ENCODE results near the gene HLA-DMA. TPM values are rescaled to one million over a fixed set of nuclear protein-coding genes. Genes with fewer than 3 reads are reported as not detected.

The HLA-DMA gene
- polyA plus RNA-seq, 3 donors: 434 to 526 (median 515) TPM

- Mint-ChIP-seq H3K27me3 (ENCODE audit: low read depth in 3 of 3) (peaks cover 0 to 10% (median 2%) of the 10 kb centered on the region in 3 donors), H3K36me3 (peaks cover 27 to 36% of the 10 kb centered on the region in 2 donors), H3K4me3 (peak overlapping the region; percentile 98 to 100), H3K27ac (peak overlapping the region; percentile 98 to 100 (median 99)), H3K9me3 (peaks cover 0 to 9% (median 0%) of the 10 kb centered on the region in 7 donors), H3K4me1 (peaks cover 47% of the 10 kb centered on the region)
- 3% methylated on average over 5 of the region's 43 CpGs for WGBS (ENCODE audit: insufficient coverage)
- H3K4me1 ChIP-seq (ENCODE audit: control insufficient read depth in 1 of 2, insufficient read depth in 2 of 2, low read length in 2 of 2): peaks cover 43 to 45% of the 10 kb centered on the region in 2 donors
- H3K27me3 ChIP-seq (ENCODE audit: control insufficient read depth in 2 of 2, insufficient read depth in 2 of 2, low read length in 2 of 2): no peaks in the 10 kb centered on the region
- no peaks in the 10 kb centered on the region for H3K9me3 ChIP-seq (replicated peaks in 1 of 2; ENCODE audit: control insufficient read depth in 1 of 2, insufficient read depth in 1 of 2, low read length in 2 of 2)
- peak overlapping the region; percentile 99 for H3K4me2 ChIP-seq (replicated peaks; ENCODE audit: extremely low read depth, low read length, poor library complexity, severe bottlenecking)
- TF ChIP-seq, protein P1, sequence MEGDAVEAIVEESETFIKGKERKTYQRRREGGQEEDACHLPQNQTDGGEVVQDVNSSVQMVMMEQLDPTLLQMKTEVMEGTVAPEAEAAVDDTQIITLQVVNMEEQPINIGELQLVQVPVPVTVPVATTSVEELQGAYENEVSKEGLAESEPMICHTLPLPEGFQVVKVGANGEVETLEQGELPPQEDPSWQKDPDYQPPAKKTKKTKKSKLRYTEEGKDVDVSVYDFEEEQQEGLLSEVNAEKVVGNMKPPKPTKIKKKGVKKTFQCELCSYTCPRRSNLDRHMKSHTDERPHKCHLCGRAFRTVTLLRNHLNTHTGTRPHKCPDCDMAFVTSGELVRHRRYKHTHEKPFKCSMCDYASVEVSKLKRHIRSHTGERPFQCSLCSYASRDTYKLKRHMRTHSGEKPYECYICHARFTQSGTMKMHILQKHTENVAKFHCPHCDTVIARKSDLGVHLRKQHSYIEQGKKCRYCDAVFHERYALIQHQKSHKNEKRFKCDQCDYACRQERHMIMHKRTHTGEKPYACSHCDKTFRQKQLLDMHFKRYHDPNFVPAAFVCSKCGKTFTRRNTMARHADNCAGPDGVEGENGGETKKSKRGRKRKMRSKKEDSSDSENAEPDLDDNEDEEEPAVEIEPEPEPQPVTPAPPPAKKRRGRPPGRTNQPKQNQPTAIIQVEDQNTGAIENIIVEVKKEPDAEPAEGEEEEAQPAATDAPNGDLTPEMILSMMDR (IDR thresholded peaks at IDR 0.05): no peak
- H3K27ac ChIP-seq (ENCODE audit: low read depth in 1 of 2, low read length in 2 of 2): peak overlapping the region; percentile 95 to 97
- peak overlapping the region; percentile 58 for H2AFZ ChIP-seq (ENCODE audit: insufficient read depth, low read depth, low read length, poor library complexity, severe bottlenecking)
- intact Hi-C loops (cut with micrococcal nuclease): loop anchor here (1.0 to 5.0 kb wide), 4 partner anchors 15 to 128 kb away; partner anchors contain the start of gene PSMB8 (in 1 of the 2)
- peak overlapping the region; percentile 79 for H3K9ac ChIP-seq (ENCODE audit: insufficient read depth, low read length, poor library complexity, severe bottlenecking)
- H3K4me3 ChIP-seq (replicated peaks in 1 of 3; ENCODE audit: low read depth in 2 of 3, low read length in 3 of 3): peak overlapping the region; percentile 93 to 96 (median 93)
- H4K20me1 ChIP-seq (ENCODE audit: insufficient read depth, low read length): peaks cover 36% of the 10 kb centered on the region
- H3K36me3 ChIP-seq (replicated peaks in 1 of 2; ENCODE audit: control insufficient read depth in 1 of 2, insufficient read depth in 2 of 2, low read length in 2 of 2): peaks cover 15 to 23% of the 10 kb centered on the region in 2 donors
- DNase-seq: peak; percentile 62 to 78 (median 76)
- H3K79me2 ChIP-seq (ENCODE audit: insufficient read depth, low read length): peaks cover 89% of the 10 kb centered on the region
Observed at GRCh38 chr6:32970413-32971241, 17.7 kb upstream of the HLA-DMA start.

- Mint-ChIP-seq H3K4me3 (peak overlapping the region; percentile 98 to 100), H3K27me3 (ENCODE audit: low read depth in 3 of 3) (peaks cover 0 to 10% (median 2%) of the 10 kb centered on the region in 3 donors), H3K9me3 (peaks cover 0 to 9% (median 0%) of the 10 kb centered on the region in 7 donors), H3K27ac (peak overlapping the region; percentile 98 to 100 (median 99)), H3K4me1 (peaks cover 47% of the 10 kb centered on the region), H3K36me3 (peaks cover 20 to 31% of the 10 kb centered on the region in 2 donors)
- H3K9me3 ChIP-seq (replicated peaks in 1 of 2; ENCODE audit: control insufficient read depth in 1 of 2, insufficient read depth in 1 of 2, low read length in 2 of 2): no peaks in the 10 kb centered on the region
- 0% methylated on average over 9 of the region's 19 CpGs for WGBS (ENCODE audit: insufficient coverage)
- peaks cover 89% of the 10 kb centered on the region for H3K79me2 ChIP-seq (ENCODE audit: insufficient read depth, low read length)
- peak overlapping the region; percentile 95 to 97 for H3K27ac ChIP-seq (ENCODE audit: low read depth in 1 of 2, low read length in 2 of 2)
- DNase-seq: peak; percentile 57 to 76 (median 61)
- peak overlapping the region; percentile 79 for H3K9ac ChIP-seq (ENCODE audit: insufficient read depth, low read length, poor library complexity, severe bottlenecking)
- H3K4me2 ChIP-seq (replicated peaks; ENCODE audit: extremely low read depth, low read length, poor library complexity, severe bottlenecking): peak overlapping the region; percentile 99
- intact Hi-C loops (cut with micrococcal nuclease): loop anchor here (1.0 to 5.0 kb wide), 5 partner anchors 15 to 128 kb away; partner anchors contain the start of genes HLA-DMA (in 1 of the 2) and PSMB8 (in 1 of the 2)
- peaks cover 36 to 43% of the 10 kb centered on the region in 2 donors for H3K4me1 ChIP-seq (ENCODE audit: control insufficient read depth in 1 of 2, insufficient read depth in 2 of 2, low read length in 2 of 2)
- peak overlapping the region; percentile 58 for H2AFZ ChIP-seq (ENCODE audit: insufficient read depth, low read depth, low read length, poor library complexity, severe bottlenecking)
- H3K27me3 ChIP-seq (ENCODE audit: control insufficient read depth in 2 of 2, insufficient read depth in 2 of 2, low read length in 2 of 2): no peaks in the 10 kb centered on the region
- peaks cover 7 to 15% of the 10 kb centered on the region in 2 donors for H3K36me3 ChIP-seq (replicated peaks in 1 of 2; ENCODE audit: control insufficient read depth in 1 of 2, insufficient read depth in 2 of 2, low read length in 2 of 2)
- H3K4me3 ChIP-seq (replicated peaks in 1 of 3; ENCODE audit: low read depth in 2 of 3, low read length in 3 of 3): peak overlapping the region; percentile 93 to 96 (median 93)
- TF ChIP-seq, protein P1 (IDR thresholded peaks at IDR 0.05): peak; percentile 46
- H4K20me1 ChIP-seq (ENCODE audit: insufficient read depth, low read length): peaks cover 28% of the 10 kb centered on the region
Observed at GRCh38 chr6:32969685-32970412, 17.0 kb upstream of the HLA-DMA start.

Measured in CD14-positive monocyte (primary cell).